ENCODE measurements around the gene PRKN.

- TF ChIP-seq, protein P1, sequence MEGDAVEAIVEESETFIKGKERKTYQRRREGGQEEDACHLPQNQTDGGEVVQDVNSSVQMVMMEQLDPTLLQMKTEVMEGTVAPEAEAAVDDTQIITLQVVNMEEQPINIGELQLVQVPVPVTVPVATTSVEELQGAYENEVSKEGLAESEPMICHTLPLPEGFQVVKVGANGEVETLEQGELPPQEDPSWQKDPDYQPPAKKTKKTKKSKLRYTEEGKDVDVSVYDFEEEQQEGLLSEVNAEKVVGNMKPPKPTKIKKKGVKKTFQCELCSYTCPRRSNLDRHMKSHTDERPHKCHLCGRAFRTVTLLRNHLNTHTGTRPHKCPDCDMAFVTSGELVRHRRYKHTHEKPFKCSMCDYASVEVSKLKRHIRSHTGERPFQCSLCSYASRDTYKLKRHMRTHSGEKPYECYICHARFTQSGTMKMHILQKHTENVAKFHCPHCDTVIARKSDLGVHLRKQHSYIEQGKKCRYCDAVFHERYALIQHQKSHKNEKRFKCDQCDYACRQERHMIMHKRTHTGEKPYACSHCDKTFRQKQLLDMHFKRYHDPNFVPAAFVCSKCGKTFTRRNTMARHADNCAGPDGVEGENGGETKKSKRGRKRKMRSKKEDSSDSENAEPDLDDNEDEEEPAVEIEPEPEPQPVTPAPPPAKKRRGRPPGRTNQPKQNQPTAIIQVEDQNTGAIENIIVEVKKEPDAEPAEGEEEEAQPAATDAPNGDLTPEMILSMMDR (IDR thresholded peaks at IDR 0.05; ENCODE audit: low read depth, low read length): no peak
- TF ChIP-seq EZH2phosphoT487 (IDR thresholded peaks at IDR 0.05; ENCODE audit: low read depth): no peak
Observed at GRCh38 chr6:161984713-161985112, 742.9 kb downstream of the PRKN start.

All from OCI-LY3 (cell line).